Stimulated activated CD4-positive, alpha-beta T cell treated with anti-CD3 and anti-CD28 coated beads, Interleukin-15, amount 100 ng/mL, for 1 hour (primary cell): ENCODE measurements around the gene CD300E.

Source experiments
- DNase-seq, 2 donors: peaks; one replicate each; pipeline ENCODE4 v3.0.0-alpha.2; 2020; ENCODE audit warnings: low read depth in 1 of 2, low spot score in 1 of 2

CD300E gene, protein sequence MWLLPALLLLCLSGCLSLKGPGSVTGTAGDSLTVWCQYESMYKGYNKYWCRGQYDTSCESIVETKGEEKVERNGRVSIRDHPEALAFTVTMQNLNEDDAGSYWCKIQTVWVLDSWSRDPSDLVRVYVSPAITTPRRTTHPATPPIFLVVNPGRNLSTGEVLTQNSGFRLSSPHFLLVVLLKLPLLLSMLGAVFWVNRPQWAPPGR

DNA sequence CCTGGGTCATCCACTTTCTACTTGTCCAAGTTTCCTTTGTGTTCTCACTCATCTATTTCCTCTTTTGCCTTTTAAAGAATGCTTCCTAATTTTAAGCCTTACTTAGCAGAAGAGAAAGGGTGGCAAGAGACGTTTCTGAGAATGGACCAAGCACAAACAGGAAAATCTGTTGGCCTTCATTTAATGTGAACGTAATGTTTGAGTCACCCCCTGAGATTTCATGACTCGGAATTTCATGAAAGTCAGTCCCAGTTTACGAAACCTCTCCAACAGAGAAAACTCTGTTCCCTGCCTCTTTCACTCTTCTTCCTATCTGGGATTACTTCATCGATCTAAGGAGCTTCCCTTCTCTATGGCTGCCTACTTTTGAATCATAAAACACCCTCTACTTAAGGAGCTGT is at the start of gene CD300E:
Gene CD300E (minus strand): TSS at position 46 of the 401 bp plus-strand sequence. CDS start 117 bp downstream, outside the sequence.
- no peak for DNase-seq

DNA sequence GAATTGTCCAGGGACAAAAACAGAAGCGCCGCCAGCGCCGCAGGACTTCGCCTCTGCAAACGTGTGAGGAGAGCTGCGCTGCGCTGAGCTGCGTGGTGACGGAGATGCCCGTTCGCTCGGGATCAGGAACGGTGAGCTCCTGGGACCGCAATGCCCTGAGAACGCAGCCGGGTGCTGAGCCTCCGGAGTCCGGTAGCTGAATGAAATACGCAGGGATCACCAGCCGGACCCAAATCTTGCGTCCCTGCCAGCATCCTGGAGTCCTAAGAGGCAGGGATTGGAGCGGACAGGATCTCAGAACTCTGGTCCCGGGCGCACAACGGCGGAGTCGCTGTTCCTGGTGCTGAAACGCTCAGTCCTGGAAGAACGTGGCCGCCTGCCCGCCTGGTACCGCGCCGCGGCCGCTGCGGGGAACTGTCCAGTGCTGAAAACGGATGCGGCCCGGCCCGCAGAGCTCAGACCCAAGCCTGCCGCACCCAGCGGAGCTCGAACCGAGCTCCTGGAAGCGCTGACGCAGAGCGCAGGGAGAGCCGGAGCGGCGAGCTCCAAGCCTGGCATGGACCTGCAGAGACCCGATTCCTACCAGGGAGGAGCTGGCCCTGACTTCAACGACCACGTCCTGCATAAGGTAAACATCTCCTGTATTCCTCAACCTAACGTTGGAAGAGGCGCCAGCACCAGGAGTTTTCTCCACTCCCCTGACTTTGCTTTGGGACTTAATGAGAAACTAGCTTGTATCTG is 47.7 kb upstream of the CD300E start:
- peak; percentile 41 to 55 for DNase-seq

DNA sequence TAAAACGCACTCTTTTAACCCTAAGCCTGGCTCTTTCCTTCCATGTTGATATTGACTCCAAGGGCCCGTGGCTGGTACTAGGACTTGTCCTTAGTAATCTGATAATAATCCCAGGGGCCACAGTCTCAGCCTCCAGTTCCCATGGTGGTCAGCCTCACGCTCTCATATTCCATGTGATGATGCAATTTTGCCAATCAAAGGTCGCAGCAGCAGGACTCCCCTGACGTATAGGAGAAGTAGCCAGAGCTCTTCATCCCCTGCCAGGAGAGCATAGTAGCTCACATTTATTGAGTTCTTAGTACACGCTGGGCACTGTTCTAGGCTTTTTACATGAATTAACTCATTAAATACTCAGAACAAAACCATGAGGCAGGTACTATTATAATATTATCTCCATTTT is 46.8 kb upstream of the CD300E start:
- no peak for DNase-seq

DNA sequence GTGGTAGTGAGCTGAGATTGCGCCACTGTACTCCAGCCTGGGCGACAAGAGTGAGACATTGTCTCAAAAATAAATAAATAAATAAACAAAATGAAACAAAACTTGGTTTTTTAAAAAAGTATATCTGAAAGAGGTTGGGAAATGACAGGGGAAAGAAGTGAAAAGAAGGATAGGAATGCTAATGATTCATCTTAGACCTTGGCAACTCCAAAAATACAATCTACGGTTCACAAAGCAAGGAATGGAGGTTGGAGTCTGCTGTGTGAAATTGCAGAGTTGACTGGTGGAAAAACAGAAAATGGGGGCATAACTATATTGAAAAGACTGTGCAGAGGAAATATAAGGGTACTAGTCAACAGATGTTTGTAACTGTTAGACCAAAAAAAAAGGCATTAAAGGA is 40.0 kb upstream of the CD300E start:
- DNase-seq: no peak

DNA sequence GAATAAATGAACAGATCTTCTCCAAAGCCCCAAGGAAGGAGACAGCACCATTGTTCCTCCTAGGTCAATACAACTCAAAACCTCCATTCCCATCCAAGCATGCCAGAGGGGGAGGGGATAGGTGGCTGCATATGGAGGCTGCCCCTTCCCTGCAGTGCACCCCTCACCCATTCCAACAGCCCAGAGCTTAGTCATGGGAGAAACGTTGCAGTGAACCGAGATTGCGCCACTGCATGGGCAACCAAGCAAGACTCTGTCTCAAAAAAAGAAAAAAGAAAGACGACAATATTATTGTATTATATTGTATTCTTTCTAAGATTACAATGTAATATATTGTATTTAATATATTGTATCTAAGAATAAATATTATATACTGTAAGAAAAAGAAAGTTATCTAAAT is 36.4 kb upstream of the CD300E start:
- DNase-seq: no peak

DNA sequence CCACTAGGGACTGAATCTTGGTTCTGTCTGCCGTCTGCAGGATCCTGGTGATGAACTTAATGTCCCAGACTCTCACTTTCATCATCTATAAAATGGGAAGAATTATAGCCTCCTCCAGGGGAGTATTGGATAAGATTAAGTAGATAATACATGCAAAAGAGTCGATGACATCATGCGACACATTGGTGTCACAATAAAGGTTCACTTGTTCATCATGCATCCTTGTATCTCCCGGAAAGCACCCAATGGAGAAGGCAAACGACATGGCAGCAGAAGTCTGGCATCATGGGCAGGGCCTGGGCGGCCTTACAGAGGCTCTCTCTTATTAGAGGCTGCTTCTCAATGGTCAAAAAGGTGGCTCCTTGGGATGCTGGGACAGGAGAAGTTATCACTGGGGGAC is 35.1 kb upstream of the CD300E start:
- DNase-seq: no peak

DNA sequence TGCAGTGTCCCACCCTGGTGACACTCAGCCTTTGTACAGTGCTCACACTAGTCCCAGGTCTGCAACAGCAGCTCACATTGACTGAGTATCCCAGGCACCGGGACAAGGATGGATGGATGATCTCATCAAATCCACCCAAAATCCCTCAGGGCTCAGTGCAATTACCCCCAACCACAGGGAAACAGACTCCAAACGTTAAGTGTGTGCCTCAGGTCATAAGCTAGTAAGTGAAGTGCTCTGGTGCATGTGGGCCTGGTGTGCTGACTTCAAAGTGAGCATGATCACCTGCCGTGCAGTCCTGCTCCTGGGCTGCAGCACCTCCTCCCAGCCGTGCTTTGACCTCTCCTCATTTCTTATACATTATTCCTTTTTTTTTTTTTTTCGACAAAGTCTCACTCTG is 31.2 kb upstream of the CD300E start:
- no peak for DNase-seq

DNA sequence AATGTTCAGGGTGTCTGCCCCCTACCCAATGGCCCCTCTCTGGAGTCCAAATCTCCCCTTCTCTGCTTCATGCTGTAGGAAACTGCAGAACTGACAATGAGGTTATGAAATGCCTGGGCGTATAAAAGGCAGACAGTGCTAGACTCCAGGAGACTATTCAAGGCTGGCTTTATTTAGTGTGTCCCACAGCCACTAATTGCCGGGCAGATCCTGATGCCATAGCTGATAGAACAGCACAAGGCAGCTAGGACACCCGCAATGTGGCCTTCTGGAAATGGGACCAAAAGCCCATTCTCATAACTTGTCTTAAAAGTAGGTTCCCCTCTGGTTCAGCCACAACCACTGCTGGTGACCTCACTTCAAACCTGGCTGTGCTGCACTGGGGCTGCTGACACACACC is 28.5 kb upstream of the CD300E start:
- no peak for DNase-seq

DNA sequence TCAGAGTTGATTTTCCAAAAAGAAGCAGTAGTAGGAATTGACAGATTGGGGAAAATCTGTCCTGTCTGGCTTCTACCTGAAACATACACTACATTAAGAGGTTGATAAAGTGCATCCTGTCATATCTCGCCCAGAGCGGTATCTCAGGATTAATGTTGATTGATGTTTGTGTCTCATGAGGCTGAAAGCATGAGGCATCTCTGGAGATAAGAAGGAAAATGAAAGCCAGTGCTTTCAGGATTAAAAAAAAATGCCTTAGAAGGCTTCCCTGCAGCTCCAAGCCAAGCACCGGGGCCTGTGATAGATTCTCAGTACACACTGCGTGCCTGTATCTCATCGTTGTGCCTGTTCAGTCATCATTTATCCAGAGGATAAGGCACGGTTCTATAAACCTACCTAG is 26.4 kb upstream of the CD300E start:
- DNase-seq: no peak

DNA sequence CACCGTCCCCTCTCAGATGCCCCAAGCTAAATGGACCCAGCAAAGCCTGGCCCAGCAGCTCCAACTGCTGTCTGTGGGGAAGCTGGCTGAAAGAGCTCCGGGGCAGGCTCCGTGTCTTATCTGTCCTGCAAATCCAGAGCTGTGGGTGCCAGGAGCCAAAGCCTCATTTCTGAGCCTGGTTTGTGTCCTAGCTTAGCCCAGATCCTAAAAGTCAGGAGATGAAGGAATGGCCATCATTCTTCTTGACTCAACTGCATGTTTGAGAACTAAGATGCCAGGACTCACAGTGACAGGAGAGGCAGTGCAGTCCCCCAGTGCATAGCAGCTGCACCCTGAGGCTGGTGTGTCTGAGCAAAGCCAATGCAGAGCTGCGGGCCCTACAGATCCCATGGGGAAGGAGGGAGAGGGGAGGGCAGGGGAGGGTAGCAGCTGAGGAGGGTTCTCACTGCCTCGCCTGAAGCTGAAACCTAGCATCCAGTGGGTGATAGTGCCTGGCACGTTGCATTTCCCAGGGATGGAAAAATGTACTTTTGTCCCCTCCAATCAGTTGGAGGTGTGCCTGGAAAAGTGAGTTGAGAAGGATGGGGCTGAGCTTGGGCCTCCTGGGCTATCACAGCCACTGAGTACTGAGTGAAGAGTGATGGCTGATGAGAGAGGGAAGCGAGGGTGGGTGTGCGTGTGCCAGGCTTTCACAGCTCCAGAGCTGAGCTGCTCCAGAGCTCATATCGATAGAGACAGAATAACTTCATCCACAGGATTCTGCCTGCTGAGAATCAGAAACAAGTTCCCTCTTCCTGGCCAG is 24.5 kb upstream of the CD300E start:
- no peak for DNase-seq

DNA sequence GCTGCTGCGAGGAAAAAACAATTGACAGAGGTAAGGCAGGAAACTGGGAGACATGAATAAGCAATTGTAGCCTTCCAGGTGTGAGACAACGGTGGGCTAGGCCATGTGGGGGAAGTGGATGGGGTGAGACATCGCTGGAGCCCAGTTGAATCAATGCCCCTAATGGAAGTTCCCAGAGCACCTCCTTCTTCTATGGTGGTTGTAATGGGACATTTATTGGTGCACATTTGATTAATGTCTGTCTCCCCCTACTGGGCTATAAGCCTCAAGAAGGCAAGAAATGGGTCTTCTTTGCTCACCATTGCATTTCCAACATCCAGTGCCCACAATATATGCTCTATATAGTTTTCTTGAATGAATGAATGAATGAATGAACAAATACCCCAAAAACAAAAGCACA is 22.7 kb upstream of the CD300E start:
- DNase-seq: no peak

DNA sequence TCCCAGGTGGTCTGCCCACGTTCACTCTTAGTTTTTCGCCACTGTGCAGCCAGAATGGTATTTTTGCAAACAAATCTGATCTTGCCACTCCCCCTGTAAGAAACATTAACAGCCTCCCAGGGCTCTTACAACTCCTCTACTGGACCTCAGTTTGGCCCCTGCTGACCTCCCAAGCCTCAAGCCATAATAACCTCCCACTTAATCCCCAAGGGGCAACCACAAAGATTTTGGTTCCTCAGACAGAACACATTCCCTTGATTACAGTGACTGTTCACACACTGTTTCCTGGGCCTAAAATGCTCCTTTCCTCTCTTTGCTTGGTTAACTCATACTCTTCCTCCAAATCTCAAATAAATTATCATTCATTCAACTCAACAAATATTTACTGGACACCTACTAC is 21.5 kb upstream of the CD300E start:
- no peak for DNase-seq

DNA sequence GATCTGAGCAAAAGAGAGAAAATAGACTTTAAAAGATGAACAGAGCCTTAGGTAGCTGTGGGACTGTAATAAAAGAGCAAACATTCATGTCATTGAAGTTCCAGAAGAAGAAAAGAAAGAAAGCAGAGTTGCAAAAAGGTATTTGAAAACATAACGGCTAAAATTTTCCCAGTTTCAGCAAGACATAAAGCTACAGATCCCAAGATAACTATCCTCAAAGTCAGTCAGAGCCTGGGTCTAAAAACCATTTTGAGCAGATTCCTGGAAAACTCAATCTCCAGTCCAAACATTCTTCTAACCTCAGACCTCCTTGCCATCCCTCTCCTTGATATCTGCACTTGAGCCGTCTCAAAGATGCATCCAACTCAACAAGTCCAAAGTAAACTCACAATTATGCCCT is 20.9 kb upstream of the CD300E start:
- no peak for DNase-seq

DNA sequence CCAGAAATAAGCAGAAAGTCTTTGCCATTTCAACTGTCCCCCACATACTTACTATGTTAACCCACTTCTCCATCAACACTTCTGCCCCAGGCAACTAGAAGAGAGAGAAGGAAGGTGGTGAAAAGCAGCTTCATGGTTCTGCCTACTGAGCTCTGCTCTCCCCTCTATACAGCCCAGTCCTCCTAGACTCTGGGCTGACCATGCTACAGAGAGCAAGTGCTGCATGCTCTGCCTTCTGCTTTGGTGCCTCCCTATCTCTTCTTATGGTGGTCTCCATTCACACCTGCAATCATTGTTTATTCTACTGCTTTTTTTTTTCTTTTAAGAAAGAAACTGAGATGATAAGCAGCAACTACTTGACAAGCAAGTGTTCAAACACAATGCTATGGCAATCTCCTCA is 20.3 kb upstream of the CD300E start:
- no peak for DNase-seq

DNA sequence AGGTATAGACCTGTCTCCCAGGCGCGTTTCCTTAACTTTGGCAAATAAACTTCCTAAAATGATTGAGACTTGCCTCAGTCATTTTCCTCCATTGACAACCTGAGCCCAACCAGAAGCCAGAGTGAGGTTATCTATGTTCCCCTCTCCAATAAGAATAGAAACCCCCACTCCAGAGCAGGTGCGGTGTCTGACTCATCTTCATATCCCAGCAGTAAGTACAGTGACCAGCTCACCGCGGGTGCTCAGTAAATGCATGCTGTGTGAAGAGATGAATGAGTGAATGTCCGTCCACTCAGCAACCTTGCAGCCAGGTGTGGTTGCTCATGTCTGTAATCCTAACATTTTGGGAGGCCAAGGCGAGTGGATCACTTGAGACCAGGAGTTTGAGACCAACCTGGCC is 19.5 kb upstream of the CD300E start:
- no peak for DNase-seq

DNA sequence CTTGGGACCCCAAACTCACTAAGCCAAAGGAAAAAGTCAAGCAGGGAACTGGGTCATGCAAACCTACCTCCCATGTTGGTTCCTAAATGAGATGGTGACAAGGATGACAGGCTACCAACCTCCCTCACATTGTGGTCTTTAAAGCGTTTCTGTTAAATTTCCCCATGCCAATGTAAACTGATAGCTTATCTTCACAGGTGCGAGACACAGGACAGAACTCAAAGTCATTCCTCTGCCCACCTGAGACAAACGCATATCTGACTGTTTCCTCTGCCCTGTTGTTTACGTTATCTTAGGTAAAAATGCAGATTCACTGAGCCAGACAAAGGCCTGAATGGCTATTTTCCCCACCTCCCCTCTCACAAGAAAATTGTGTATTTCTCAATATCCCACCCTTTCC is 19.0 kb upstream of the CD300E start:
- no peak for DNase-seq

DNA sequence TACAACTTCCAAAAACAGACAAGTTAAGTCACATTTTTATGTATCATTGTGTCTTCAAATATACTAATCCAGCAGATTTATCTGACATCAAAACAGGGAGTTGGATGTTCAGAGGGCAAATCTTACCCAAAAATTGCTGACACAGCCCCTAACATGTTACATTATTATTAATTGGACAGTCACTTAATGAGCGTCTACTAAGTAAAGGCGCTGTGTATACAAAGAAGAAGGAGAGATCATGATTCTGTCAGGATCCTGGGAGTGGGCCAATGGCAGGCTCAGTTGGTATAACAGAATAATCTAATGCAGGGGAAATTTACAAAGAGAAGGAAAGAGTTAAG is 18.4 kb upstream of the CD300E start:
- DNase-seq: no peak

DNA sequence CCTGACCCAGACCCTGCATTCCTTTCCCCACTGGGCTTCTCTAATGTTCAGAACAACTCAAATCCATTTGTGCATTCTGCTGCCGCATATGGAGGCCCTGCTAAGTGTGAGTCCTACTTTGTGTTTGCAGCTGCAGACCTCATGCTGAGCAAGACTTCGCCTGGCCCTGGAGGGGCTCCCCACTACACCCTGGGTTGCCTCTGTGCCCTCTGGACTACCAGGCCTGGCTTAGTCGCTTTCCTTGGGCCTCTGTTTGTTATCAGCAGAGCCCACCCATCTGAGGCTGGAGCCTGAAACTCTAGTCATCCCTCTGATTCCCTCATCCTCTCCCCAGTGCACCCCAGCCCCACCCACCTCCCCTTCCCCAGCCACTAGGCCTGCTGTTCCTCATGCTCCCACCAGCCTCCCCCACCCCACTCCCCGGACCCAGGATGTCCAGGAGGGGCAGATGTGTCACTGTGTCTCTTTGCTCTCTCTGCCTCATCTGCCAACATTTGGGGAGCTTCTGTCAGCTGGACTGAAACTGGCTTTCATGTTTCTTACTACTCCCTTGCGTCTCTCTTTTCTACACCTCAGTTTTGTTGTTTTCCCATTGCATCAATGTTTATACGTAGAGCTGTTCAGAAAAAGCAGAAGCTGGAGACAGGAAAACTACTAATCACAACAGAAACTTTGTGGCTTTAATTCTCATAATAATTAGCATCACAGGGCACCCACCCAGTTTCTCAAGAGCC is 17.9 kb upstream of the CD300E start:
- no peak for DNase-seq

DNA sequence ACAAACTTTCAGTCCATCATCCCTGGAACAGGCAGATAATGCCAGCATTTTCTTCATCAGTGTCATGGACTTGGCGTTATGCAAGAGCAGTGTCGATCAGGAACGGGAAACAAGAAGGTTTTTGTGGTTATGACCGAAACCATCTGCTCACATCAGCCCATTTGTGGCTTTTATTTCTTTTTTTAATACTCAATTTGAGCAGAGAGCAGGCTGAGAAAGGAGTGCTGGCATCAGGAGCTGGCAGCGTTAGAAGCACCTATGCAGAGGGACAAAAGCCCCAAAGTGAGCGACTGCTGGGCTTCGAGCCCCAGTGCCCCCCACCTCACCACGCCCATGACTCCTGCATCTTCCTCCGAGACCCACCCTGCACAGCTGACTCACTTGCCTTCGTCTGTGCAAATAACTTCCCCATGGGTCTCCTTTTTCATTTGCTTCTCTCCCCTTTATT is 16.2 kb upstream of the CD300E start:
- DNase-seq: no peak

DNA sequence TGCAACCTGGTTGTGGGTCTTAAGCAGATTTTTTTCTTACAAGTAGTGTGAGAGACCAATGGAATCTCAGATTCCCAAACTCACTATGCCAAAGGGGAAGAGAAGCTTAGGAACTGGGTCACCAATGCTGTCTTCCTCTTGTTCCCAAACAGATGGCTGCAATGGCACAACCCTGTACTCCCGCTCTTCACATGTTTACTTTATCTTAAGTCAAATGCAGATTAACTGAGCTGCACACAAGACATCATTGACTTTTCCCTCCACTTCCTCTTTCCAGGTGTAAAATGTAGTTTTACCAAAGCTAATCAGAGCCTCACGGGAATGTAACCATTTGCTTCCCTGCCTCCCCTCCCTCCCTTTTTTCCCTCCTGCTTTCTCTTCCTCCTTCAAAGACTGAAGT is 14.4 kb upstream of the CD300E start:
- no peak for DNase-seq

DNA sequence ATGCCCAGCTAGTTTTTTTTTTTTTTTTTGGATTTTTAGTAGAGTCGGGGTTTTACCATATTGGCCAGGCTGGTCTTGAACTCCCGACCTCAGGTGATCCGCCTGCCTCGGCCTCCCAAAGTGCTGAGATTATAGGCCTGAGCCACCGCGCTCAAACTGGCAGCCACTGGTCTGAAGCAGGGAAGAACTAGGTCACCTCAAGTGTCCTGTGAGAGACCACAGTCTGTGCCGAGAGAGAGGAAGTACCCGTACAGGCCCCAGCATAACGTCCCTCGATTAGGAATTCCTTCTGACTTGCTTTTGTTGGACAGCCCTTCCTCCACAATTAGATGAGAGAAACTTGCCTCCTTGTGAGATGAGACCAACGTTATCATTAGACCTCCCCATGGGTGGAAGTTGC is 13.7 kb upstream of the CD300E start:
- DNase-seq: no peak
